ENCODE data around the gene BLOC1S5. TPM values are rescaled to one million over a fixed set of nuclear protein-coding genes. Genes with fewer than 3 reads are reported as not detected.

BLOC1S5 gene
- total RNA-seq, 1 donor from 2014 or later = 19.7 TPM

DNA sequence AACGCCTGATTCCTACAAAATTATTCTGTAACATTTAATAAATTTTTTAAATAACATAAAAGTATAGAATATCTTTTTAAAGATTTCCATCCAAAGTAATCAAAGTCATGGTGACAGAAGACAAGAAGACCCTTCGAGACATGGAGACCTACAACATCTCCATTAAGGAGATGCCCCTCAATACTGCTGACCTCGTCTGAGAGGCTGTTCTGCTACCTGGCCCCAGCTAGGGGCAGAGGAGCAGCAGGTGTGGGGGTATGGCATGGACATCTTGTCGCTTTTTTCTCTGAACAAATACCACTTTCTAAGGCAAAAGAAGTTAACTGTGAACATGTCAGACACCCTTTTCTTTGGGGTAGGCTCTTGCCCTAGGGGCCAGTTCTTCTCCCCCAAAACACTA lies 44.1 kb downstream of the BLOC1S5 start:
- Mint-ChIP-seq H3K27ac (no peak overlapping the region), H3K36me3 (peaks cover 11% of the 10 kb centered on the region), H3K4me1 (peaks cover 15% of the 10 kb centered on the region)

DNA sequence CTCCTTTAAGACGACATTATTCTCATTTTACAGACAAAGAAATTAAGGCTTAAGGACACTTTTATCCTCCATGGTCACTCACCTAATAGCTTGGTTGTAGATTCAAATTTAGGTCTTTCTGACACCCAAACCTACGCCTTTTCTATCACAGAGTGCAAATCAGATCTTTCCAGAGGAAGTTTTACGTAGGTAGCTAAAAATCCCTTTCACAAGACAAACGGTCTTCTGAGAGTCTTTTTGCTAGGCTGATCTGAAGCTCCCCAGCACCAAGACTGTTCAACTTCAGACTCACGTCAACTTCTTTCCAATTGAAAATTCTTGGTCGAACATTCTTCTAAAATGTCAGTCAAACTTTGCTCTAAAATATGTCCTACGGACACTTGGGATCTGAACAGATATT lies 46.5 kb downstream of the BLOC1S5 start:
- no peak overlapping the region for H3K27ac Mint-ChIP-seq

More for the DNA sequence above, 44.1 kb downstream of the BLOC1S5 start:
- Mint-ChIP-seq H3K4me3 (no peak overlapping the region), H3K9me3 (peaks cover 4% of the 10 kb centered on the region), H3K27me3 (ENCODE audit: low read depth) (no peaks in the 10 kb centered on the region)
- no peak for DNase-seq (ENCODE audit: low spot score in 2 of 2, unreplicated experiment in 2 of 2)
- TF ChIP-seq, protein P1, sequence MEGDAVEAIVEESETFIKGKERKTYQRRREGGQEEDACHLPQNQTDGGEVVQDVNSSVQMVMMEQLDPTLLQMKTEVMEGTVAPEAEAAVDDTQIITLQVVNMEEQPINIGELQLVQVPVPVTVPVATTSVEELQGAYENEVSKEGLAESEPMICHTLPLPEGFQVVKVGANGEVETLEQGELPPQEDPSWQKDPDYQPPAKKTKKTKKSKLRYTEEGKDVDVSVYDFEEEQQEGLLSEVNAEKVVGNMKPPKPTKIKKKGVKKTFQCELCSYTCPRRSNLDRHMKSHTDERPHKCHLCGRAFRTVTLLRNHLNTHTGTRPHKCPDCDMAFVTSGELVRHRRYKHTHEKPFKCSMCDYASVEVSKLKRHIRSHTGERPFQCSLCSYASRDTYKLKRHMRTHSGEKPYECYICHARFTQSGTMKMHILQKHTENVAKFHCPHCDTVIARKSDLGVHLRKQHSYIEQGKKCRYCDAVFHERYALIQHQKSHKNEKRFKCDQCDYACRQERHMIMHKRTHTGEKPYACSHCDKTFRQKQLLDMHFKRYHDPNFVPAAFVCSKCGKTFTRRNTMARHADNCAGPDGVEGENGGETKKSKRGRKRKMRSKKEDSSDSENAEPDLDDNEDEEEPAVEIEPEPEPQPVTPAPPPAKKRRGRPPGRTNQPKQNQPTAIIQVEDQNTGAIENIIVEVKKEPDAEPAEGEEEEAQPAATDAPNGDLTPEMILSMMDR (IDR thresholded peaks at IDR 0.05; ENCODE audit: unreplicated experiment) = no peak

DNA sequence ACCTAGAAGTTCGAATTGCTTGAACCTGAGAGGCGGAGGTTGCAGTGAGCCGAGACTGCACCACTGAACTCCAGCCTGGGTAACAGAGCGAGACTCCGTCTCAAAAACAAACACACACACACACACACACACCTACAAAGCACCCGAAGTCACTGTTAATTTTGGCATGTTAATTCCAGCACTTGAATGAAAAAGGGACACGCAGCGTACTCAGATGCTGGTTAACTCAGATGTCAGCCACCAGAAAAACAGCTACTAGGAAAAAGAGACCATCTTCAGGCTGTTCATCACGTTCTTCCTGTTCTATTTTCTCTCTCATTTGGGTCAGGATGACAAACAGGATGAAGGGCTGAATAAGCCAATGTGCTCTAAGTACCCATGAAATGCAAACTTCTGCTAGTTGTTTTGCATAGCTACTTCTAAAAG lies 46.9 kb downstream of the BLOC1S5 start:
- no peak for DNase-seq (ENCODE audit: low spot score in 2 of 2, unreplicated experiment in 2 of 2)
- TF ChIP-seq, protein P1 (IDR thresholded peaks at IDR 0.05; ENCODE audit: unreplicated experiment) = no peak
- Mint-ChIP-seq H3K36me3 (peaks cover 13% of the 10 kb centered on the region), H3K27me3 (ENCODE audit: low read depth) (no peaks in the 10 kb centered on the region), H3K4me3 (no peak overlapping the region), H3K9me3 (peaks cover 4% of the 10 kb centered on the region), H3K27ac (no peak overlapping the region), H3K4me1 (peaks cover 15% of the 10 kb centered on the region)

More for the DNA sequence above, 46.5 kb downstream of the BLOC1S5 start:
- no peak overlapping the region for H3K4me3 Mint-ChIP-seq
- TF ChIP-seq, protein P1 (IDR thresholded peaks at IDR 0.05; ENCODE audit: unreplicated experiment) = no peak
- peaks cover 15% of the 10 kb centered on the region for H3K4me1 Mint-ChIP-seq
- DNase-seq (ENCODE audit: low spot score in 2 of 2, unreplicated experiment in 2 of 2) = no peak
- no peaks in the 10 kb centered on the region for H3K27me3 Mint-ChIP-seq (ENCODE audit: low read depth)
- H3K9me3 Mint-ChIP-seq = peaks cover 4% of the 10 kb centered on the region
- peaks cover 13% of the 10 kb centered on the region for H3K36me3 Mint-ChIP-seq

DNA sequence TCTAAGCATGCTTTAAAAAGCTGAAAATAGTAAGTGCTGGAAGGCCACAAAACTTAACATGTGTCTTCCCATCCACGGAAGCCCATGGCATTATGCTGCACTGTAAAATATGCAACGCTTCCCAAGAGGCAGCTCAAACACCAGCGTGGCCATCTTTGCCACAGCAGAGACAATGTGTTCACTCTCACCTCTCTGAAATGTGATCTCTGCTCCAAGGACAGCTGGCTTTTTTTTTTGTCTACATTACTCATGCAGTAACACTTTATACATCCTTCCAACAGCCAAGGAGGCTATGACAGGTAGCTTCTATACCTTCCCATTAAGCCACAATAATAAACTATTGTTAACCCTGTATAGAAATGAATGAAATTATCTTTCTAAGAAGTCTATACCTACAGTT lies 49.2 kb downstream of the BLOC1S5 start:
- Mint-ChIP-seq H3K36me3 (peaks cover 7% of the 10 kb centered on the region), H3K4me1 (peaks cover 15% of the 10 kb centered on the region), H3K27me3 (ENCODE audit: low read depth) (no peaks in the 10 kb centered on the region), H3K27ac (no peak overlapping the region), H3K9me3 (no peaks in the 10 kb centered on the region), H3K4me3 (no peak overlapping the region)
- no peak for DNase-seq (ENCODE audit: low spot score in 2 of 2, unreplicated experiment in 2 of 2)
- TF ChIP-seq, protein P1 (IDR thresholded peaks at IDR 0.05; ENCODE audit: unreplicated experiment) = no peak

DNA sequence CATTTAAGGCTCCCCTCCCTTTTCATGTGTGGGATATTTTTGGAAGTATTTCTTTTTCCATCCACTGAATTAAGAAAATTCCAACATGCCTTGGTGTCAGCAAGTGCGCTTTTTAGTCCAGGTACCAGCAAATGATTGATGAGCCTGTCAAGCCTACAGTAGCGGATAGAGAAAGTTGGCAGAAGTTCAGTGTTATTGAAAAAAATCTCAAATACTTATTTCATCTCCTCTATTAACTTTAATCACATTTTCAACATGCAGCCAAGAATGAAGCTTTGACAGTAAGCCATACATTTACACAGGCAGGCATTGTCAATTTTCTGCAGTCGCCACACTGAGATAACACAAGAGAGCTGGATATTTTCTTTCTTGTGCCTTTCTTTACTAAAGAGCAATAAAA lies 50.4 kb downstream of the BLOC1S5 start:
- H3K27ac Mint-ChIP-seq = no peak overlapping the region
- no peak overlapping the region for H3K4me3 Mint-ChIP-seq
- H3K9me3 Mint-ChIP-seq = no peaks in the 10 kb centered on the region
- no peak for DNase-seq (ENCODE audit: low spot score in 2 of 2, unreplicated experiment in 2 of 2)
- H3K36me3 Mint-ChIP-seq = peaks cover 7% of the 10 kb centered on the region
- TF ChIP-seq, protein P1 (IDR thresholded peaks at IDR 0.05; ENCODE audit: unreplicated experiment) = no peak
- H3K4me1 Mint-ChIP-seq = peaks cover 15% of the 10 kb centered on the region
- H3K27me3 Mint-ChIP-seq (ENCODE audit: low read depth) = no peaks in the 10 kb centered on the region

DNA sequence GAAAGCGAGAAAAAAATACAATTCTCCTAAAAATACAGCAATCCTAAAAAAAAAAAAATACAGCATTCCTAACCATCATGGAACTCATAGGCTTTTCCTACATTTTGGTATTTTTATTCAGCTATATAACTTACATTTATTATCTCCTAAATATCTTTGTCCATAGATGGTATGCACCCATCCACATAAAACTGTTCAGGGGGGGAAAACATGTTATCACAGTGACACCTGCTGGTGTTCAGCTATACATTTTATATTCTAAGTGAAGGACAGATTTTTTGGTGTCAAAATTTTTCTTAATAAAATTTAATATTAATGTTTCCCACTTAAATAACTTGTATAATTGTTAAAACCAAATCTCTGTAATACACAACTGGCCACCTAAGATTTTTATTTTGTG lies 58.0 kb downstream of the BLOC1S5 start:
- Mint-ChIP-seq H3K9me3 (no peaks in the 10 kb centered on the region), H3K4me1 (no peaks in the 10 kb centered on the region), H3K27ac (no peak overlapping the region), H3K36me3 (no peaks in the 10 kb centered on the region), H3K27me3 (ENCODE audit: low read depth) (no peaks in the 10 kb centered on the region), H3K4me3 (no peak overlapping the region)
- no peak for DNase-seq (ENCODE audit: low spot score in 2 of 2, unreplicated experiment in 2 of 2)
- TF ChIP-seq, protein P1 (IDR thresholded peaks at IDR 0.05; ENCODE audit: unreplicated experiment) = peak; percentile 29
